Endothelial cell (in vitro differentiated cells): ENCODE results near the gene TMEM205. TPM values are rescaled to one million over a fixed set of nuclear protein-coding genes. Genes with fewer than 3 reads are reported as not detected.

Experiments used
- DNase-seq: peaks from one replicate; pipeline ENCODE4 v3.0.0; 2021; ENCODE audit warnings: low spot score
- H3K27ac Mint-ChIP-seq: one replicate; pipeline ENCODE4 v1.8.0; 2021; ENCODE audit warnings: mixed read lengths, inconsistent platforms; ENCODE audit not compliant: unreplicated experiment
- H3K27me3 Mint-ChIP-seq: one replicate; pipeline ENCODE4 v1.8.0; 2021; ENCODE audit warnings: mild to moderate bottlenecking, moderate library complexity, mixed read lengths, inconsistent platforms; ENCODE audit not compliant: unreplicated experiment
- H3K36me3 Mint-ChIP-seq: one replicate; pipeline ENCODE4 v1.8.0; 2021; ENCODE audit warnings: mild to moderate bottlenecking, low read depth, mixed read lengths, inconsistent platforms; ENCODE audit not compliant: unreplicated experiment
- H3K4me1 Mint-ChIP-seq: one replicate; pipeline ENCODE4 v1.8.0; 2021; ENCODE audit warnings: mild to moderate bottlenecking, mixed read lengths, inconsistent platforms; ENCODE audit not compliant: unreplicated experiment
- H3K4me3 Mint-ChIP-seq: one replicate; pipeline ENCODE4 v1.8.0; 2021; ENCODE audit warnings: mild to moderate bottlenecking, mixed read lengths, inconsistent platforms; ENCODE audit not compliant: unreplicated experiment
- H3K9me3 Mint-ChIP-seq: one replicate; pipeline ENCODE4 v1.8.0; 2021; ENCODE audit warnings: mixed read lengths, inconsistent platforms; ENCODE audit not compliant: unreplicated experiment
- total RNA-seq: library from RNA; stranded (reverse); fragmentation: NEBNext Ultra II Directional; extraction: Animal tissue kit (Norgen Biotek cat#: 25700); gene quantifications from one replicate; pipeline ENCODE4 v1.2.1, GENCODE V29; 2021; ENCODE audit not compliant: unreplicated experiment
- TF ChIP-seq, protein P1 (sequence below): fragments of 200-600 bp; sonication (generic); IDR thresholded peaks from one replicate; pipeline ENCODE4 v1.5.0; 2021; ENCODE audit warnings: antibody characterized with exemption; ENCODE audit not compliant: unreplicated experiment

The TMEM205 gene
- total RNA-seq, 1 donor from 2014 or later, result 68.9 TPM

GRCh38 chr19:11363881-11364280 lies 17.8 kb upstream of the TMEM205 start:
- no peaks in the 10 kb centered on the region for H3K9me3 Mint-ChIP-seq
- DNase-seq, result no peak
- H3K4me1 Mint-ChIP-seq, result peaks cover 4% of the 10 kb centered on the region
- no peak overlapping the region for H3K4me3 Mint-ChIP-seq
- H3K27me3 Mint-ChIP-seq, result peaks cover 7% of the 10 kb centered on the region
- TF ChIP-seq, protein P1, sequence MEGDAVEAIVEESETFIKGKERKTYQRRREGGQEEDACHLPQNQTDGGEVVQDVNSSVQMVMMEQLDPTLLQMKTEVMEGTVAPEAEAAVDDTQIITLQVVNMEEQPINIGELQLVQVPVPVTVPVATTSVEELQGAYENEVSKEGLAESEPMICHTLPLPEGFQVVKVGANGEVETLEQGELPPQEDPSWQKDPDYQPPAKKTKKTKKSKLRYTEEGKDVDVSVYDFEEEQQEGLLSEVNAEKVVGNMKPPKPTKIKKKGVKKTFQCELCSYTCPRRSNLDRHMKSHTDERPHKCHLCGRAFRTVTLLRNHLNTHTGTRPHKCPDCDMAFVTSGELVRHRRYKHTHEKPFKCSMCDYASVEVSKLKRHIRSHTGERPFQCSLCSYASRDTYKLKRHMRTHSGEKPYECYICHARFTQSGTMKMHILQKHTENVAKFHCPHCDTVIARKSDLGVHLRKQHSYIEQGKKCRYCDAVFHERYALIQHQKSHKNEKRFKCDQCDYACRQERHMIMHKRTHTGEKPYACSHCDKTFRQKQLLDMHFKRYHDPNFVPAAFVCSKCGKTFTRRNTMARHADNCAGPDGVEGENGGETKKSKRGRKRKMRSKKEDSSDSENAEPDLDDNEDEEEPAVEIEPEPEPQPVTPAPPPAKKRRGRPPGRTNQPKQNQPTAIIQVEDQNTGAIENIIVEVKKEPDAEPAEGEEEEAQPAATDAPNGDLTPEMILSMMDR, result no peak
- H3K27ac Mint-ChIP-seq, result no peak overlapping the region
- H3K36me3 Mint-ChIP-seq, result no peaks in the 10 kb centered on the region

DNA sequence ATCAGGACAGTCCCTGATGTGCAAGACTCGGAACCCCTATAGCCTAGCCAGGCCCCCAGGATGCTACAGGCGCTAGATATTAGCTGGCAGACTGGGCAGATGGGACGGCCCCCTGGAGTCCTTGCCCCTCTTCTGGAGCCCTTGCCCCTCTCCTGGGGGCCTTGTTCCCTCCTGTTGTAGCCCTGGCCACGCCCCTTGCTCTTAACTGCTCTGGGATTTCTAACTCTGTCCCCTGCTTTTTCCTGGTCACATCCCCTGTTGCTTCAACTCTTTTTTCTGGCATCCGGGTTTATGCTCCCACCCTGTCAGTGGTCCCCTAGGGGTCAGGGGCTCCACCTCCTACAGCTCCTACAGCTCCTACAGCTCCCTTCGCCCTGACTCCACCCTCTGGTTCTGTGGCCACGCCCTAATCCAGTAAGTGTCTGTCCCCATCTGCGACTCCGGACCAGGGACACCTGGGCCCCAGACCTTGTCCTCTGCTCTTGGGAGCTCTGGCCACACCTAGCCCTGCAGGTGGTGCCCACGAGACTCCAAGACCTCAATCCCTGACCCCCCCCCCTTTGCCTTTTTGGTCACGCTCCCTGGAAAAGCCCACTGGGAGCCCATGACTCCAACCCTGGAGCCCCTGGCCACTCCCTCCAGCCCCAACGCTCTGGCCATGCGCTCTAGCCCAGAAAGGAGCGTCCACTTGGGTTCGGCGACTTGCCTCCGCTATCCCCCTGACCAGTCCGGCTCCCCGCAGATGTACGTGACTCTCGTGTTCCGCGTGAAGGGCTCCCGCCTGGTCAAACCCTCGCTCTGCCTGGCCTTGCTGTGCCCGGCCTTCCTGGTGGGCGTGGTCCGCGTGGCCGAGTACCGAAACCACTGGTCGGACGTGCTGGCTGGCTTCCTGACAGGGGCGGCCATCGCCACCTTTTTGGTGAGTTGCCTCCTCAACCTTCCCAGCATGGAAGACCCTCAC lies 16.0 kb upstream of the TMEM205 start:
- Mint-ChIP-seq H3K4me1 (peaks cover 4% of the 10 kb centered on the region), H3K4me3 (peak overlapping the region; percentile 78), H3K27me3 (peaks cover 13% of the 10 kb centered on the region), H3K36me3 (no peaks in the 10 kb centered on the region), H3K27ac (no peak overlapping the region), H3K9me3 (no peaks in the 10 kb centered on the region)
- DNase-seq, result no peak
- TF ChIP-seq, protein P1, result no peak

DNA sequence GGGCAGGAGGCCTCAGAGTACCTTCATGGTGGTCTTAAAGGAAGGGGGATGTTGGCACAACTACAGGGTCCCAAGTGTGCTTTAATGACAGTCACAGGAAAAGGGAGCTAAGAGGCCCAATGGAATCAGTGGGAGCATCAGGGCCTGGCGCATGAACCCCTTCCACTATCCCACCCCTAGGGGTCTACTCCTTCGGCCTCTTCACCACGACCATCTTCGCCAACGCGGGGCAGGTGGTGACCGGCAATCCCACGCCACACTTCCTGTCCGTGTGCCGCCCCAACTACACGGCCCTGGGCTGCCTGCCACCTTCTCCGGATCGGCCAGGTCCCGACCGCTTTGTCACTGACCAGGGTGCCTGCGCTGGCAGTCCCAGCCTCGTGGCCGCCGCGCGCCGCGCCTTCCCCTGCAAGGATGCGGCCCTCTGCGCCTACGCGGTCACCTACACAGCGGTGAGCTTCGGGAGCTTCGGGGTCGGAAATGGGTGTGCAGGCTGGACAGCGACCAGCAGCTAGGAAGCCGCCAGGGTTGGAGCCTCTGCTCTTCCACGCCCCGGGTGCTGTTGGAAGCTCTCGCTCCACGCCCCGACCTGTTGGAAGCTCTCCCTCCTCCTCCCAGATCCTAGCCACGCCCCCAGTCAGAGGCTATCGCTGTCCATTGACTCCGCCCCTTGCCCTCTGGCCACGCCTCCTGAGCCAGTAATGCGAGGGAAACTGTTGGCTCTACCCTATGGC lies 15.1 kb upstream of the TMEM205 start:
- peak; percentile 80 for DNase-seq
- Mint-ChIP-seq H3K27ac (no peak overlapping the region), H3K27me3 (peaks cover 14% of the 10 kb centered on the region), H3K4me1 (peaks cover 8% of the 10 kb centered on the region), H3K36me3 (peaks cover 5% of the 10 kb centered on the region), H3K4me3 (peak overlapping the region; percentile 78), H3K9me3 (no peaks in the 10 kb centered on the region)
- TF ChIP-seq, protein P1, result no peak

- peaks cover 10% of the 10 kb centered on the region for H3K36me3 Mint-ChIP-seq
These were observed 13.4 kb upstream of the TMEM205 start for GRCh38 chr19:11359421-11359820.

More at GRCh38 chr19:11359421-11359820, 13.4 kb upstream of the TMEM205 start:
- peaks cover 14% of the 10 kb centered on the region for H3K4me1 Mint-ChIP-seq
- no peaks in the 10 kb centered on the region for H3K9me3 Mint-ChIP-seq
- DNase-seq, result no peak
- TF ChIP-seq, protein P1, result no peak
- H3K27ac Mint-ChIP-seq, result no peak overlapping the region
- no peak overlapping the region for H3K4me3 Mint-ChIP-seq
- H3K27me3 Mint-ChIP-seq, result peaks cover 18% of the 10 kb centered on the region
